Esophagus muscularis mucosa (tissue), 3 donors: Measurements from ENCODE around the gene IL18R1.

ENCODE experiments used
- CTCF ChIP-seq, 3 experiments: fragments of 200-600 bp in 2 of 3; fragments of 450-650 bp in 1 of 3; sonication (generic) in 2 of 3; IDR thresholded peaks; one replicate each; pipeline ENCODE4 v1.5.1; 2017 to 2019; ENCODE audit warnings: antibody characterized with exemption in 3 of 3, mild to moderate bottlenecking in 2 of 3, moderate library complexity in 1 of 3
- POLR2AphosphoS5 ChIP-seq, 2 donors: sonication (generic); formaldehyde crosslinking; IDR thresholded peaks; one replicate each; pipeline ENCODE4 v1.6.1; 2017; ENCODE audit warnings: antibody characterized with exemption in 2 of 2

GRCh38 chr2:102435741-102436140 is 80.1 kb downstream of the IL18R1 start:
- TF ChIP-seq CTCF (IDR thresholded peaks at IDR 0.05): no peak
- no peak for TF ChIP-seq POLR2AphosphoS5 (IDR thresholded peaks at IDR 0.05)
